Myocyte (in vitro differentiated cells): Measurements from ENCODE around the gene MTHFD2L. TPM values are rescaled to one million over a fixed set of nuclear protein-coding genes. Genes with fewer than 3 reads are reported as not detected.
"Not testable (repeated sequence)": the region's sequence is repeated elsewhere in the genome, so short reads cannot be mapped to it uniquely, and the experiment has no call there.

ENCODE experiments used
- DNase-seq: peaks from one replicate; pipeline ENCODE4 v3.0.0-alpha.2; 2012; ENCODE audit warnings: low read depth
- total RNA-seq: library from RNA; depleted of rRNA; stranded (reverse); fragments of >200 nt; gene quantifications from 2 replicates; pipeline ENCODE4 v1.2.3, GENCODE V29; 2014

Gene MTHFD2L
- total RNA-seq, 1 donor from 2014 or later: 20.9 TPM

GRCh38 chr4:74132188-74132587, 25.7 kb upstream of the MTHFD2L start:
- DNase-seq: not testable (repeated sequence)

- DNase-seq: no peak
Measured at GRCh38 chr4:74132944-74133343, 25.0 kb upstream of the MTHFD2L start.

GRCh38 chr4:74133786-74134499, 24.0 kb upstream of the MTHFD2L start:
- peak; percentile 91 for DNase-seq

DNA sequence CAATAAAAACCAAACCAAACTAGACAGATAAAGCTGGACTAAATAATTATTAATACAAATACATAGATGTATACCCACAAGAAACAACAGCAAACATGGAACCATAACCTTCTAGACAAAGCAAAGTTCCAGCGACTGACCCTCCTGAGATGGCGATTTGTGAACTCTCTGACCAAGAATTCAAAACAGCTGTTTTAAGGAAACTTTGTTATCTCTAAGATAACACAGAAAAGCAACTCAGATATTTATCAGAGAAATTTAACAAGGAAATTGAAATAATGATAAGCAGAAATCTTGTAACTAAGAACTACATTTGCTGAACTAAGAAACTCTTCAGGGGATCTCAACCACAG, 23.4 kb upstream of the MTHFD2L start:
- no peak for DNase-seq

DNA sequence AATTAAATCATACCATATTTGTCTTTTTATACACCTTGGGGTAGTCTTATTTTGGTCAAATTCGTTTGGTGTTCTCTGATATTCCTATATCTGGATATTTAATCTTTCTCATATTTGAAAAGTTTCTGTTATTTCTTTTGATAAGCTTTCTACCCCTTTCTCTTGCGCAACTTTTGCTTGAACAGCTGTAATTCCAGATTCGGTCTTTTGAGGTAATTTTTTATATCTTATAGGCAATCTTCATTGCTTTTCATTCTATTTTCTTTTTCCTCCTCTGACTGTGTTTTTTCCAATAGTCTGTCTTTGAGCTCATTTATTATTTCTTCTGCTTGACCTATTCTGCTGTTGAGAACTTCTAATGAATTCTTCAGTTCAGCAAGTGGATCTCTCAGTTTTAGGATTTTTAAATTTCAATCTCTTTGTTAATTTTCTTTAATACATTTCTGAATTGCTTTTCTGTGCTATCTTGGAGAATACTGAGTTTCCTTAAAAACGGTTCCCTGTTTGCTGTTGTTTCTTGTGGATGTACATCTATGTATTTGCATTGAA, 11.3 kb upstream of the MTHFD2L start:
- DNase-seq: no peak

DNA sequence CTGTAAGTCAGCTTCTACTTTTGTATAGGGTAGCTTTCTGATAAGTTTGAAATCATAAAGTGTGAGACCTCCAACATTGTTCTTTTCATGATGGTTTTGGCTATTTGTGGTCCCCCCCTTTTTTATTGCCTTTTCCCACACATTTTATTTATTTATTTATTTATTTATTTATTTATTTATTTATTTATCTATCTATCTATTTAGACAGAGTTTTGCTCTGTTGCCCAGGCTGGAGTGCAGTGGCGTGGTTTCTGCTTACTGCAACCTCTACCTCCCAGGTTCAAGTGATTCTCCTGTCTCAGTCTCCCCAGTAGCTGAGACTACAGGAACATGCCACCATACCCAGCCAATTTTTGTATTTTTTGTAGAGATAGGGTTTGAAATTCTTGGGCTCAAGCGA, 9.7 kb upstream of the MTHFD2L start:
- no peak for DNase-seq

DNA sequence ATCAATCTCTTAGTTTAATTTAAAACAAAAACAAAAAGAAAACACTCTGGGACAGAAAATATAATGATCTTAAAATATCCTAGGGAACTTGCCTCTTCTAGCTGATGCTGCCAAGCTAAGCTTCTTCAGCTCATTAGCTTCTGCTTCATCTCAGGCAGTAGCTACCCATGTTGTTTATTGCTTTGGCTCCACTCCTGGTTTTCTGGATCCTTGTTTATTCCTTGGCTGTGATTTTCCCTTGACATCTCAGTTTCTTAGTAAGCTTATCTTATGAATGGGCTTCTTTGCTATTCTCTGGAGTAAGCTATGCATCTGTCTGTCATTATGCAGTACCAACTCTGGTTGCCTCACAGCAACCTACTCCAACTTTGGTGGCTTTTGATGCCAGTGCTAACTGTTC, 5.1 kb upstream of the MTHFD2L start:
- no peak for DNase-seq

GRCh38 chr4:74156521-74156920, 1.4 kb upstream of the MTHFD2L start:
- no peak for DNase-seq

DNA sequence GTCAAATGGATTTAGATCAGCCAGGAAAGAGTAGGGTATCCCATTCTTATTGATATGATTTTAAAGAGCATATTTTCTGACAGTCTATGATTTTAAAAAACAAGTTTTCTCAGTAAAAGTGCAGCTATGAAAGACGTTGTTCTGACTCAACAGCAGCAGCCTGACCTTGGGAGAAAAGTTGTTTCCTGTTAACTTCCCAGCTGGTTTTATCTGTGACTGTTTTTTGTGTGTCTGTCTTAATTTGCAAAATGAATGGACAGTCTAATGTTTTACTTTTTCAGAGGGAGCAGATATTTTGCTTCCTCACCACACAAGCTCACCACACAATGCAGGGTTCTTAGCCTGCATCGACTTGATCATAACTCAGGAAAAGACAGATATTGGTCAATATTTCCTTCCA, 764 bp upstream of the MTHFD2L start:
- peak; percentile 37 for DNase-seq

DNA sequence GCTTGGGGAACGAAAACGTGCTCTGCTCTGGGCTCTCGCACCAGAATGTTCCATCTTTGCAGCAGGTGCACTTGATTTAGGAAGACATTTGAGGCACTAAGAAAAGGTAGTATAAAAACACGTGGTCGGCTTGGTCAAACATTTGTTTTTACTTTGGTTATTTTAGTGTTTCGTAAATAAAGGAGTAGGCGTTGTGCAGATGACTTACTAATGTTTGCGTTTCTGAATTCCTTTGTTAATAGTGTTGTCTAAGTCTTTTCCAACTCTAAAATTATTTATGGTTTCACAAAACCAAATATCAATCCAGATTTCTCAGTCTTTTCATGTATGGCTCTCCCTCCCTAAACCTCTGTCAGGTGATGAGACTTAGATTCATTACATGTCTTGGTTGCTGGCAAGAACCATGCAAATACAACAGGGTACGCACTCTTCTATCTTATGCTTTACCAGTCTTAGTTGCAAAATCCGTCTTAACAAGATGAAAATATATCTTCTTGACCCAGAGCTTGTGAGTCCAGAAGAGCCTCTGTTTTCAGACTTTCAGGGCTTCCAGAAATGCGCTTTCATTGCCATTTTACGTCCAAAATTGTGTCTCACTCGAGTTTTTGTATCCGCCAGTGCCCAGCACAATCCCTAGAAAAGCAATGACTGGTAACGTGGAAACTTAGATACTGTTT, 686 bp downstream of the MTHFD2L start:
- DNase-seq: peak; percentile 14

- no peak for DNase-seq
Measured at GRCh38 chr4:74159143-74159709, 1.3 kb downstream of the MTHFD2L start.

DNA sequence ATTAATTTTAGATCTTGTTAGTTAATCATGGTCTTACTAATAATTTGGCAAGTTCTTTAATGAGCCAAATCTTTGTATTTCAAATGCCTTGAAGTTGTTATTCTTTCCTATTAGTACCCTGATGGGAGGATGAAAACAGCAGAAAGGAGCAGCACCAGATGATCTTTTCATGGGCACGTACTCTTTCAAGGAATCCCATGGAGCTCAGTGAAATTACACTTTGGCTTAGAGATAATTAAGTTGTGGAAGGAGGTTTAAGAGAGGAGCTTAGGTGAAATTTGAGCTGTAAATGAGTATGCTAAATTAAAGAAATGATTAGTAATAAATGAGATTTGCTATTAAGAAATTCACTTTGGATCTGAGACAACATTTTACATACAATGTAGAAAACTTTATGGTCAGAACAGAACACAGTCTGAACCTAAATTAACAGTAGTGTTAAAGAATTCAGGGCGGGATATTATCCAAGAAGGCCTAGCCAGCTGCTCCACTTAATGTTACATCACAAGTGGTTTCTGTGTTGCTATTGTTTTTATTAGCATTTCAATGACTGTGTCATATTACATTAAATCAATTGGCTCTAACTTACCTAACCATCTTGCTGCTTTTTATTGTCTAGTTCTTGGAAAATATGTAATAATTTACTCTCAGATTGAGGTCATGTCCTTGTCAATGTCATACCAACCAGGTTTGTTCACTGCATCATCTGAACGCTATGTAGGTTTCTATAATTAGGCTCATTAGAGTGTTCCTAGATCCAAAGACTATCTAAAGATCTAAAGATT, 3.9 kb downstream of the MTHFD2L start:
- DNase-seq: peak; percentile 47

DNA sequence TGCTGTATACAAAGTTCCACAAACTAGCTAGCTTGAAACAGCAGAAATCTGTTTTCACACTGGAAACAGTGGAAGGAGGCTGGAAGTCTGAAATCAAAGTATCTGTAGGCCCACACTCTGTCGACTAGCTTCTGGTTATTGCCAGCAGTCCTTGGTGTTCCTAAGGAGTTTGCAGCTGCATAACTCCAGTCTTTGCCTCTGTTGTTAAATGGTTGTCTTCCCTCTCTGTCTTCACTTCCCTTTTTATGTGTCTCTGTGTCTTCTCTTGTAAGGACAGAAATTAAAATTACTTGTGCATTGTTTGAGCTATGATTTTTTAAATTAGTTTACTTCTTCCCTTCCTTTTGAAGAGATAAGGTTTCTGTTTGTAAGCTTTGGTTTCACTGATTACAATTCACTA, 8.2 kb downstream of the MTHFD2L start:
- DNase-seq: no peak

DNA sequence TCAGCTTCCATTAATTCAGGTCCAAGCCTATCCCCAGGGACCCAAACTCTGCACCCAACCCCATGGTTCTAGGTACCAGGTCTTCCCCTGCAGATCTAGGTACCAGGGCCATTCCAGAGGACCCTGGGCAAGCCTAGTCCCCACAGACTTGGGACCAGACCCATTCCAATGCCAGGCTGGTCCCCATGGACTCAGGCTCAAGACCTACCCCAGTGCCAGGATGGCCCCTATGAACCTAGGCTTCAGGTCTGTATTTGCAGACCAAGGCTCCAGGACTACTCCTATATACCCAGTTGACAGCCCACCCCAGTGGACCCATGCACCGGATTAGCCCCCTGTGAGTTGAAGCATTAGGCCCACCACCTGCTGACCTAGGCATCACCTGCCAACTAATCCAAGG, 8.9 kb downstream of the MTHFD2L start:
- no peak for DNase-seq

- DNase-seq: no peak
Measured at GRCh38 chr4:74167585-74167984, 9.7 kb downstream of the MTHFD2L start.

DNA sequence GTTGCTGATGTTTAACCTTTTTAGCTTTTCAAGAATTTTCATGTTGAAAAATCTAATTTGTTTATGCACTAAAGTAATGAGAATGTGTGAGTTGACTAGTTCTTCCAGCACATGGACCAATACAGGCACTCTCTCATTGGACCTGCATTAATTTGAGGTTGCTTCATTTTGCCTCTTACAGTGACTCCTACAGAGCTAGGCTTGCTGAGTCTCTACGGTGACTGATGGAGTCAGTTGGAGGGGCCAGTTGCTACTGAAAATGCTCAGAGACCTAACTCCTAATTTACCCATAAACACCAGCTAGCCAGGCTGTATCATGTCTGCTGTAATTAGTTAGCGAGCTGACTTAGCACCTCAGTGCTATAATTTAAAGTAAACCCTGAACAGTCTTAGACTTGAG, 10.9 kb downstream of the MTHFD2L start:
- no peak for DNase-seq

GRCh38 chr4:74173321-74173720, 15.4 kb downstream of the MTHFD2L start:
- no peak for DNase-seq

- no peak for DNase-seq
Measured at GRCh38 chr4:74174421-74174820, 16.5 kb downstream of the MTHFD2L start.

GRCh38 chr4:74174941-74175340, 17.0 kb downstream of the MTHFD2L start:
- no peak for DNase-seq

DNA sequence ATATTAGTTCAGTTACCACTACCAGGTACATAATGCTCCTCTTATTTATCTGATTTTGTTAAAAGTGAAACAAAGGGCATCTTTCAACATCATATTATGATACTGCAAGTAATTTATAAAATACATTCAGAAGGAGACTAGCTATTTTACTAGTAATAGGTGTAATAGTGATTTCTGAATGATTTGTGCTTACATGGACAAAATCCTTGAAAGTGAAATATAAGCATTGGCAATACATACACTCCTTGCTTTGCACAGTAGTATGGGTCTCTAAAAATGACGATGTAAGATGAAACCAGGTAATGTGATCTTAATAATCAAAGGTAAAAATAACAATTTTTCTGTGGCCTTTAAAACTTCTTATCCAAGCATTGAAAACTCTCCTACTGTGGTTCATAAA, 17.5 kb downstream of the MTHFD2L start:
- DNase-seq: no peak

DNA sequence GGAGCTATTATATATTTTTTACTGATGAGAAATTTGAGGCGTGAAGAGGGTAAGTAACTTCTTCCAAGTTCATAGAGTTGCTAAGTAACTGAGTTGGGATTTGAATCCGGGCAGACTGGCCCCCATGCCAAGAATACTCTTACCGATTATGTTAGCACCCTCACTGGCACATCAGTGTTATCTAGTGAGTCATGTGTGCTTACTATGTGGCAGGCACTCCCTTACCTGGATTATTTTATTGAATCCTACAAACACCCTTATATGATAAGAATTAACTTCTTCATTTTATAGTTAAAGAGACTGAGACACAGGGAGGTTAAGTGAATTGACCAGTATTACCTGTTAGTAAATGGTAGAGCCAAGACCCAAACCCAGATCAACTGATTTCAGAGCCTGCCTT, 20.9 kb downstream of the MTHFD2L start:
- no peak for DNase-seq

DNA sequence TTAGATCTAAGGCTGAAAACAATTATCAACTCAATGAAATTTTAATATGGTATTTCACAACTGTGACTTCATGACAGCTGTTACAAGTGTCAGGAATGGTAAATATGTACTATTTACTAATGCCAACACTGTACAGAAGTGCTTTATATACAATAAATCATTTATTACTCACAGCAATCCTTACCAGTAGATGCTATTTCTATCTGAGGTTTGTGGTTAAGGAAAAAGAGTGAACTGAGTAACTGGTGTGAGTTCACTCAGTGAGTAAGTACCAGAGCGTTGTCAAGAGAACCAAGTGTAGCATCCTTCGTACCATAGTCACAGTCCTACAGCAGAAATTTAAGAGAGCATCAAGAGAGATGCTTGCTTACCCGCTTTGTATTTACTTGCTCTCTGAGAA, 23.3 kb downstream of the MTHFD2L start:
- peak; percentile 34 for DNase-seq
